ENCODE results near the gene IGSF21. TPM values are rescaled to one million over a fixed set of nuclear protein-coding genes. Genes with fewer than 3 reads are reported as not detected.

IGSF21 gene
- total RNA-seq, 1 donor from 2014 or later, result not detected

GRCh38 chr1:18166929-18167328, 59.3 kb downstream of the IGSF21 start:
- no peak for TF ChIP-seq CTCF (conservative IDR thresholded peaks at IDR 0.05; ENCODE audit: low read depth, low read length)
- no peak for DNase-seq (ENCODE audit: low read depth)
- H3K4me3 ChIP-seq (ENCODE audit: low read depth, low read length), result no peak overlapping the region

- no peak for DNase-seq (ENCODE audit: low read depth)
- TF ChIP-seq CTCF (conservative IDR thresholded peaks at IDR 0.05; ENCODE audit: low read depth, low read length), result no peak
- H3K4me3 ChIP-seq (ENCODE audit: low read depth, low read length), result no peak overlapping the region
Measured at GRCh38 chr1:18170444-18170843, 62.8 kb downstream of the IGSF21 start.

GRCh38 chr1:18174037-18174436, 66.4 kb downstream of the IGSF21 start:
- no peak for TF ChIP-seq CTCF (conservative IDR thresholded peaks at IDR 0.05; ENCODE audit: low read depth, low read length)
- DNase-seq (ENCODE audit: low read depth), result no peak
- H3K4me3 ChIP-seq (ENCODE audit: low read depth, low read length), result no peak overlapping the region

- DNase-seq (ENCODE audit: low read depth), result no peak
- no peak overlapping the region for H3K4me3 ChIP-seq (ENCODE audit: low read depth, low read length)
Measured at GRCh38 chr1:18175051-18175450, 67.5 kb downstream of the IGSF21 start.

GRCh38 chr1:18175530-18176377, 68.2 kb downstream of the IGSF21 start:
- no peak overlapping the region for H3K4me3 ChIP-seq (ENCODE audit: low read depth, low read length)
- no peak for DNase-seq (ENCODE audit: low read depth)
- no peak for TF ChIP-seq CTCF (conservative IDR thresholded peaks at IDR 0.05; ENCODE audit: low read depth, low read length)

More at GRCh38 chr1:18175051-18175450, 67.5 kb downstream of the IGSF21 start:
- TF ChIP-seq CTCF (conservative IDR thresholded peaks at IDR 0.05; ENCODE audit: low read depth, low read length), result no peak

- DNase-seq (ENCODE audit: low read depth), result no peak
- H3K4me3 ChIP-seq (ENCODE audit: low read depth, low read length), result no peak overlapping the region
- no peak for TF ChIP-seq CTCF (conservative IDR thresholded peaks at IDR 0.05; ENCODE audit: low read depth, low read length)
Measured at GRCh38 chr1:18176619-18177018, 69.0 kb downstream of the IGSF21 start.

- no peak for DNase-seq (ENCODE audit: low read depth)
- H3K4me3 ChIP-seq (ENCODE audit: low read depth, low read length), result no peak overlapping the region
- no peak for TF ChIP-seq CTCF (conservative IDR thresholded peaks at IDR 0.05; ENCODE audit: low read depth, low read length)
Measured at GRCh38 chr1:18178111-18178510, 70.5 kb downstream of the IGSF21 start.
